ENCODE results near the gene ACOXL.

Gene ACOXL

DNA sequence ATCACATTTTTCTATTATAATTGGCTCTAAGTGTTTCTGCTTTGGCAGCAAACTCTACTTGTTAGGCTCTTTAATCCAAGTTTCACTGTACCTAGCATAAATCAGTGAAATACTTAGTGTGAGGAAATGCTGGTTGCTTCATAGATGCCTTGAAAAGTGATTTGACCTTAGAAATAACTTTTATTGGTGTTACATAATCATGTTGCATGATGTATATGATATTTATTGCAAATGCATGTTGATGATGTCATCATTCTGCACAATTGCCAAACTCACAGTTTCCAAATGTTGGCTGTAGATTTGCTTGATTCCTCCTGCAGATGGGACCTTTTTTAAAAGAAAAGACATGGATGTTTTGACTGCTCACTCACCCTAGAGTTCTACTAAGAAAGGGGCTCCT is 250.8 kb downstream of the ACOXL start:
- no peak for DNase-seq

DNA sequence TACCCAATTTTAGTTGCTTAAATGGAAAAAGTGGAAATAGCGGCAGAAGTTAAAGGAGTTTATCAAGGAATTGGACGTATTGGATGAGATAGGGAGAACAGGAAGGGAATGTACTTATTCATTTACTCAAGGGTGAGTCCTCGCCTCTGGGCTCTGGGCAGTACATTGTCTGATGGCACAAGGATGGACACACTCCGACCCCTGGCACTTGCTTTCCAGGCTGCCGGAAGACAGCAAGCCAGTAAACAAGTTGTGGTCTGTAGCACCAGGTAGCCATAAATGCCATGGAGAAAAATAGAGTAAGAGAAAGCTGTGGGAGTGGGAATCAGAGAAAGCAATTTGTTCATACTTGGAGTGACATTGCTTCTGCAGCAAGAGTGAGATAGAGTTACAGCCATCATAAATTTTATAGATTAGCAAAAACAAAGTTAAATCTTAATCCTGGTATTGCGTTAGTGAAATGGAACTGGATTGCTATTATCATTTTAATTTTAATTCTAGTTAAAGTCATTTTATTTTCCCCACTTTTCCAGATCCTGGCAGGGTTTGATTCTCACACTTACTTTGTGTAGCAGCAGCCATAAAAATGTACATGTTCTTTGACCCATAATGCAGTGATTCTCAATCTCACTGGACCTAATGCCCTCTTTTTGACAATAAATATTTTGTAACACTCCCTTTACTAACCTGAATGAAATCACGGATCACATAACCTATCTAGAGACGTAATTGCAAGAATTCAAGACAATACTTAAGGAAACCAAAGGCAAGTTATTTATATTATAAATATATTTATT is 252.5 kb downstream of the ACOXL start:
- no peak for DNase-seq

DNA sequence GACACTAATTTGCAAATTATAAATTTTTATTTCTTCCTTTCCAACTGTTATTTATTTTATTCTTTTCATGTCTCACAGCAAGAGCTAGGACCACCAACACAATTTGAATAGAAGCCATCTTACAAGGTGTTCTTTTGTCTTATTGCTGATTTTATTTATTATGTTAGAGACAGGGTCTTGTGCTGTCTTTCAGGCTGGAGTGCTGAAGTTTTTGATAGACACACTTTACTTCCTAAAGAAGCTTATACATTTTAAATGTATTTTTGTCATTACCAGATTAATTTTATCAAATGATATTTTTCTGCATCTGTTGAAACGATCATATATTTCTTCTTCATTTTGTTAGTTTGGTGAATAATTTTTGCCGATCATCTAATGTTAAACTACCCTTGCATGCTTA is 258.1 kb downstream of the ACOXL start:
- no peak for DNase-seq

DNA sequence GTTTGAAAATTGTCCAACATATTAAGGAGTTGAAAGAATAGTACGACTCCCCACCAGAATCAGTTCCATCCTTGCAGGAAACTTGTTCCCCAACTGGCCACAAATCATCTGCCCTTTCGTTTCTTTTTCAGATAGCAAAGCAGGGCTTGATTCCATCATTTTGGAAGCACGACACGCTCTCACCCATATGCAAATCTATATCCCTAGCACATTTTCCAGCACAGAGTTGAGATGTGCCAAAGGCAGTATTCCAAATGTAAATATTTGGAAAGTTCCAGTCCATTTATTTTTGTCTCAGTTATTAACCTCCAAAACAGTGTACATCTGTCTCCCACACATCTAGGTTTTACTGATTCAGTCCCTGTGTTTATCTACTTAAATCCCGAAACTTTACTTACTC is 259.5 kb downstream of the ACOXL start:
- no peak for DNase-seq

DNA sequence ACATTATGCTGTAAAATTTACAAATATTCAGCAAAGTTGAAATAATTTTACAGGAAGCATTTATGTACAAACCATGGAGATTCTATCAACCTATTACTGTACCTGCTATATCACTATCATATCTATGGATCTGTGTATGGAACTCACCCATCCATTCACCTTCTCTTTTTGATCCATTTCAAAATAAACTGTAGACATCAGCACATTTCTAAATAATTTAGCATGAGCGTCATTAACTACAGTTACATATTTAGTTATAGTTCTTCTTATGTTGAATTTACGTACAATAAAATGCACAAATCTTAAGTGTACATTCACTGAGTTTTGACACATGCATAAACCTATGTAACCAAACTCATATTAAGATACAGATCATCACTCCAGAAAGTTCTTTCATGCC is 260.5 kb downstream of the ACOXL start:
- no peak for DNase-seq

DNA sequence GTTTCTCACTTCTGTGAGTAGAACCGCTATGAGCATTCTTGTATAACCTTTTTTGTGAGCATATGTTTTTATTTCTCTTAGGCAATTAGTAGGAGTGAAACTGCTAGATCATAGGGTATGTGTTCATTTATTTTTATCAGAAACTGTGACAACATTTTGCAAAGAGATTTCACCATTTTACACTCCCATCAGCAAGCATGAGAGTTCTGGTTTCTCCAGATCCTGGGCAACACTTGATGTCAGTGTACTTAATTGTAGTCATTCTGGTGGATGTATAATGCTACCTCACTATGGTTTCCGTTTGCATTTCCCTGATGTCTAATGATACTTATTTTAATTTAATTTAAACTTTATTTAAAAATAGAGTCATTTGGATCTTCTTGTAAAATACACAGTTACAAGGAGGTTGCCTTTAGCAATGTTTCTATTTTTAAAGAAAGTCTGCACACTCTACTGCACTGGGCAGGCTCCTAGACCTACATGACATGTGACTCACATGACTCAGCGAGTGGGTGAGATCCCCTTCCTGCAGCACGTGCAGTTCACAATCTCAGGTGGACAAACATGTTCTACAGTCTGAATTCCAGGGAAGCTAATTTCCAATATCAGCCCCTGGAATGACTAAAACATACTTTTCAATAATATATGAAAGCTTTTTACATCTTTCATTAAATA is 261.3 kb downstream of the ACOXL start:
- DNase-seq, result no peak

DNA sequence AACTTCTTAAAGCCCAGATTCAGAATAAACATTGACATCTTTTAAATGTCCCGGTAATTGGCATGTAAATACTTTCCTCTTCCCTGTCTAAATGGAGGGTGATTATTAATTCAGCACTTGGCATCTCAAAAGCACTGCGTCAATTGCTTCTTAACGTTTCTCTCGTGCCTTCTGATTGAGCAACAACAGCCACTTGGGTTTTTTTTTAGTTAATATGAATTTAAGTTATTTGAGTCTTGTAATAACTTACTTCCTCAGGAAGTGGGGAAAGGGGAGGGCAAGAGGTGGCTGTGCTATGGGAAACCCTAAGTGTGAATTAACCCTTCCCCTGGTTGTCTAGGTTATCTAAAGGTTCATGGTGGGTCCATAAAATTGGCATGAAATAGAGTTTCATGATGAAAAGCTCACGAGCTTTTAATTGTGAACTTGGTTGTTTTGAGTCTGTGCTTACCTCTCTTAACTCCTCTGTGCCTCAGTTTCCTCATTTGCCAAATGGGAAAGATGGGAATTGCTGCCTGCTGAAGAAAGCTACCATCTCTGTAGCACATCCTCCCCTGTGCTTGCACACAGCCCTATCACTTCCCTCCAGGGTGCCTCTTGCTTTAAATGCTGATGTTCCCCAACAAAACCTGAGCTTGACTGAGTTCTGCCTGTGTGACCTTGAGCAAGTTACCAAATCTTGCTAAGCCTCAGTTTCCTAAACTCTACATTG is 262.0 kb downstream of the ACOXL start:
- no peak for DNase-seq

DNA sequence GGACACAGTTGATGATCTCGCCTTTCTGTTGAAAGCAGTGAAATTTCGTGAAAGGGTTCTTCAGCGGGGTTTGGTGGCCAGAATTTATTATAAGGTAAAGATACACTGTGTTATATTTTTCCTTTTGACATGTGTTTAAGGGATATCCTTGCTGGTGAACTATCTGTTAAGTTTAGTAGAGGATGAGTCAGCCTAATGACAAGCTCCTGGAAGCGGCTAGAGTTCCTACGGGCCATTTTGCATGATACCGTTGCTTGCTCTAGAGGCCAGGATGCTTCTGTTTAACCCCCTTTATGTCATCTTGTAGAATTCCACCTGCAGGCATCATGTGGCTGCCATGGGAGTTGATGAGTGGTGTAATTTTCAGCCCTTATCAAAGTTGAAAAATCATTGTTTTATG is 263.5 kb downstream of the ACOXL start:
- DNase-seq, result no peak

DNA sequence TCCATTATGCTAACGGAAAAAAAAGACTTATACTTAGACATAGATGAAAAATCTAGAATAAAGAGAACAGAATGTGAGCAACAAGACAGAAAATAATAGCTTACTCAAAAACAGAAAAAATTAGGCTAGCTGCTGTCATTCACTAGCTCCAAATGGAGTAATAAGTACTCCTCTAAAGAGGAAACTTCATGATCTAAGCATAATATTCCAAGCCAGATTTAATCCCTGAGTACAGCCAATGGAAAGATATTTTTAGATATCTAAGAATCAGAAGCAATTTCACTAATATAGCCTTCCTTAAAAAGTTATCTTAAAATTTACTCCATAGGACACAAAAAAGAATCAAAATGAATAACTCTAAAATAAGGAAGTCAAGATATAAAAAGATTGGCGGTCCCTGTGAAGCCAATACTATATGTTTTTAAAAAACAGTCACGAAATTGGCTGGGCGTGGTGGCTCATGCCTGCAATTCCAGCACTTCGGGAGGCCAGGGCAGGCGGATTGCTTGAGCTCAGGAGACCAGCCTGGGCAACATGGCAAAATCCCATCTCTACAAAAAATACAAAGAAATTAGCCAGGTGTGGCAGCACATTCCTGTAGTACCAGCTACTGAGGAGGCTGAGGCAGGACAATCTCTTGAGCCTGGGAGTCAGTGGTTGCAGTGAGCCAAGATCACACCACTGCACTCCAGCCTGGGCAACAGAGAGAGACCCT is 265.1 kb downstream of the ACOXL start:
- DNase-seq, result no peak

DNA sequence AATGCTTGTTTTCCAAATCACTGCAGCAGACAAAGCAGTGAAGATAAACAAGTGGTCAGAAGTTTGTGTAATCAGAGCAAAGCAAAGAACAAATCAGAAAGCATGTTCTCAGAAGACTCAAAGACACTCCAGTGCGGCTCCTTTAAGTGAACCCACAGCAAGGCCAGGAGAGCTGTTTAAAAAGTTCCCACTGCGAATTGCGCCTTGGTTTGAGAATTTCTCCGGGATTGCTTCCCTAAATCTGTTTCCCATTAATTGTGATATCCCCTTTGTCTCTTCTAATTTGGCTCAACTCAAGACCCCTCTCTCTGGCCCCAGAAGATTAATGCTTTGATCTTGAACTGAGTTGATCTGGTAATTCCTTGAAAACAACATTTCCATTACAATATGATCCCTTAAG is 265.9 kb downstream of the ACOXL start:
- no peak for DNase-seq

DNA sequence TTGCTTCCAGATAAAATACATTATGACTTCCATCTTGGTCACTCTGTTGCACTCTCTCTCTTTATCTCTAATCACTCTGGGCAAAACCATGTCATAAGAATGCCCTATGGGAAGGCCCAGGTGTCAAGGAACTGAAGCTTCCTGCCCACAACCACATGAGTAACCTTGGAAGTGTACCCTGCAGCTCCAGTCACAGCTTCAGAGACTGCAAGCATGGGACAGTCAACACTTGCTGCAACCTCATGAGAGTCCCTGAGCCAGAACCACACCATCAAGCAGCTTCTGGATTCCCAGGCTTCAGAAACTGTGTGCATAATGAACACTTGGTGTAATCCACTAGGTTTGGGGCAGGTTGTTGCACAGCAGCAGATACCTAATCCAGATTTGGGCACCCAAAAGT is 267.3 kb downstream of the ACOXL start:
- no peak for DNase-seq

DNA sequence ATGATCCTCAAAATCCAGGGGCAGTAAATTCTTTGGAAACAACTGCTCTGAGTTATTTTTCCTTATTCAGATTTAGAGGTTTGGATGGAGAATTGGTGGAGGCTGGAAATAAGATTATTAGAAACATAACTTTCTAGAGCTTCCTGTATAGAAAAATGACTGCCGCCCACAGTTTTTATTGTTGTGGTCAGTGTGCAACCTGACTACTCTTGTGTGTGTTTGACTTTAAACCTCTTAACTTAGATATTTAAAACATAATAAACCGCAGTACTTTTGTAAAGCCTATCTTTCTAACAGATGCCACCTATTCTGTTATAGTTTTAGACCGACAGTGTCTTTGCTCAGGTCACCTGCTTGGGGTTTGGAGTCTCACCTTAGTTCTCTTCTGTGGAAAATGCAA is 272.9 kb downstream of the ACOXL start:
- no peak for DNase-seq

DNA sequence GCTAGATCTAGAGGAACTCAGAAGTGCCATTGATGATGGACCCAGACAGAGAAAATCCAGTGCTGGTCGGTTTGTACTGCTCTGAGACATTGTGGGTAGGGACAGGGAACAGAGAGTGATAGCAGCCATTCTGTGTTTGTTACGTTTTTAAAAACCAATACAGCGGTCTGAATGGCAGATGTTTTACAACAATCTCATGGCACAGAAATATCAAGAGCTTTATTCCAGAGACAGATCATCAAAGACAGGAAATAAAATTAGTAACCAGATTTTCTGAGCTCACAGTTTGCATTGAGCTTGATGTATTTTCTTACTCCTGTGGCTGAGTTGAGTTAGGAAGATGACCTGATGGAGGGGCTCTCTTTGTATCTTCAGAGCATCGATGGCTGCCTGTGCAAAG is 273.4 kb downstream of the ACOXL start:
- no peak for DNase-seq

DNA sequence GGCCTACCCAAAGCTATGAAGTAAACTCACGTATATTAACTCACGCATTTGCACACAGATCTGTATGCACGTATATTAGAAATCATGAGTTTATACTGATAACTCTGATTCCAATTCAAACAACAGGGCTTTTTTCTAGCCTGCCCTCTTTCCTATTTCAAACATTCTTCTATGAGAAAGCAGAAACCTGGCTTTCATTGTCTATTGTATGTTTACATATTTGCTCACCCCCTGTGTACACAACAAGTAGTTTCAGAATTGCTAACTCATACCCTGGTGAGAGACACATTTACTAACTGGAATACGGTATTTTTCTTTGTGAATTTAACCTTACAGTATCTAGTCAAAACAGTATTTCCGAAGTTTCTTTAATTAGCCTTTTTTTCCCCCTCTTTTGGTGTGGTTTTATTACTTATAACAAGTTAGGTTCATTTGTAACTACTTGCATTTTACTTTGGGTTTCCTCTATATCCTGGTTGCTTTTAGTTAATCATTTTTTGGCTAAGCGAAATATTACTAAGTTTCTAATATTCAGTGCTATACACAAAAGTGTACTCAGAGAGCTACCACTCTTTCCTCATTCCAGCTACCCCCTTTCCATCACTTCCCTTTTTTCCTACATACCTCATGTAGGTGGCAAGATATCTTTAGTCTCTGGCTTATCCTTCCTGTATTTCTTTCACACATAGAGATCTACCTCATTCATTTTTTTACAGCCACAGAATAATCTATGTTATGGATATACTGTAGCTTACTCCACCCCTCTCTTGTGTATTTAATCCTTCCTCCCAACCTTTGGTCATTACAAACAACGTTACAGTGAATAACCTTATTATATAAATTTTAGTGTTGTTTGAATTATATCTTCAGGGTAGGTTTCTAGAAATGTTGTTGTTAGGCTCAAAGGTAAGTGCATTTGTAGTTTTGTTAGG is 275.6 kb downstream of the ACOXL start:
- no peak for DNase-seq

DNA sequence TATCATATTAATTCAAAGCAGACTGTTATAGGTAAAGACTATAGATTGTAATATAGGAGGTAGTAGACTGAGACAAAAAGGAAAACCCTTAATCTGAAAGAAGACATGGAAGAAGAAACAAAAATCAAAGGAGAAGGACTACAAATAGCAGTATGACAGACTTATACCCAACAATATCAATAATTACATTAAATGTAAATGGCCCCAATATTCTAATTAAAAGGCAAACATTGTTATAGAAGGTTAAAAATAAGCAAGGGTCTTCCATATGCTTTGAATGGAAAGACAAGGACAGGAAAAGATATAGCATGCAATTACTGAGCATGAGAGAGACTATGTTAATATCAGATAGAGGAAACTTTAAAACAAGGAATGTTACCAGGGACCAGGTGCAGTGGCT is 278.8 kb downstream of the ACOXL start:
- no peak for DNase-seq

DNA sequence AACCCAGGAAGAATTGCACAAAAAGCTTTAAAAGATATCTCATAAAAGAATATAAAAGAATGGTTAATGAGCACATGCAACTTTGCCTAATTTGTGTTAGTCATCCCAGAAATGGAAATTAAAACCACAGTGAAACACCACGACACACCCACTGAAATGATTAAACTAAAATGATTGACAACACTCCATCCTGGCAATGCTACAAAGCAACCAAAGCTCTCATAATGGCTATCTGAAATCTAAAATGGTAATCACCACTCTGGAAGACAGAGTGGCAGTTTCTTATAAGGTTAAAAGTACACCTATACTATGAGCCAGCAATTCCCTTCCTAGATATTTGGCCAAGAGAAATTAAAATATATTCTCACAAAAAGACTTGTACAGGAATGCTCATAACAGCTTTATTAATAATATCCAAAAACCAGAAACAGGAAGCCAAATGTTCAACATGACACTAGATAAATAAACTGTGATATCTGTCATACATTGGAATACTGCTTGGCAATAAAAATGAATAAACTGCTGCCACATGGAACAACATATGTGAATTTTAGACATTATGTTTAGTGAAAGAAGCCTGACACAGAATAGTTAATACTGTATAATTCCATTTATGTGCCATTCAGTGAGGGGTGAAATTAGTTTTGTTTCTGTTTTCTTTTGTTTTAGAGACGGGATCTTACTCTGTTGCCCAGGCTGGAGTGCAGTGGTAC is 283.1 kb downstream of the ACOXL start:
- DNase-seq, result no peak

DNA sequence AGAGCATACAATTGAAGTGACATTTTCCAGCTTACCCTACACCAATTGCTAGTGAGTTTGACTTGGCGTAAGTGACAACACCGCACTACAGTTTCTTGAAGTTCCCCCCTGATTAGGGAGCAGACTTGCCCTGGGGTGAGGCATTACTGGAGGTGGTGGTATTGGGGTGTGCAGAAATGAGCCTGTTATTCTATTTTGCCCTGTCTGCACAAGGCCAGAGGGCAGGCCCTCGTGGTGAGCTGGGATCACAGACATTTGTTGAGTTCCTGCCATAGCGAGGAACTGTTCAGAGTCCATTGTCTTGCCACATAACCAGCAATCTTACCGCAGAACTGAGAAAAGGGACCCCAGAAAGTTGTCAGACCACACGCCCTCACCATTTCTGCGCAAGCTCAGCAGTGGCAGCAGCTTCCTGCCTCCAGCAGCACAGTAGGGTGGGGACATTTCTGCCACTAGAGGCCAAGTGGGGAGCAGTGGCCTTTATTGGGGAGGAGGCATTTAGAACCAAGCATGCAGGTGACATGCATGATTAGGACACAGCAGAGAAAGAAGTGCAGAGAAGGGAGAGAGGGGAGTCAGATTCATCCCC is 284.8 kb downstream of the ACOXL start:
- DNase-seq, result no peak

DNA sequence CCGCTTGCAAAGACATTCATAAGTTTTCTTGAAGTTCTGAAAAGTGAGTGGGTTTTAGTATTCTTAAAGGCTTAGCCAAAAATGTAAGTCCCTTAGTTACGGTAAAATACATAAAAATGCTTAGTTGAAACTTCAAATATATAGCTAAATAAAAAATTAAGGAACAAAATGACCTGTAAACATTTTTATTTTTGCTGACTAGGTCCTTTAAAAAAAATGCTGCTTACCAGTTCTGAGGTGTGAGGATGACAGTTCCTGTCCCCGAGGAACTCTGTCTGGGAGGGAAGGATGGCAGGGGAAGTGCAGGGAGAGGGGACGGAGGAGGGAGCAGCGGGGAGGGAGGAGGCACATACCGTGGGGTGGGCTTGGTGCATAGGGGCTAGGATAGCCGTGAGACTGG is 285.5 kb downstream of the ACOXL start:
- DNase-seq, result no peak

DNA sequence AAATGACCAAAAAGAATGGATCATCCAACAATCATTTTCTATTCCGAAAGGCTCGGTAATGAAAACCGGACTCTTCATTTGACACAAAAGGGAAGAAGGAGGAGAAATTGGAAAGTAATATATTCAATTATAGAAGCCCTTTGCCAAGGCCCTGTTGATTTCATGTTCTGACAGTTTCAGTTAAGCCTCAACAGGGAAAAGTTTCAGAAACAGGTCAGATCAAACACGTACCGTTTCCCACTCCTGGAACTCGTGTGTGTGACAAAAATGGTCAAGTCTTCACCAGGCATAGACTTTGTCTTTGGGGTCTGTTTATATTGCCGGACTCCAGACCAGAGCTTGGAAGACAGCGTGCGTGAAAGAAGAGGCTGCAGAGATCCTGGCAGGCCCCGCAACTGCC is 287.0 kb downstream of the ACOXL start:
- DNase-seq, result no peak

DNA sequence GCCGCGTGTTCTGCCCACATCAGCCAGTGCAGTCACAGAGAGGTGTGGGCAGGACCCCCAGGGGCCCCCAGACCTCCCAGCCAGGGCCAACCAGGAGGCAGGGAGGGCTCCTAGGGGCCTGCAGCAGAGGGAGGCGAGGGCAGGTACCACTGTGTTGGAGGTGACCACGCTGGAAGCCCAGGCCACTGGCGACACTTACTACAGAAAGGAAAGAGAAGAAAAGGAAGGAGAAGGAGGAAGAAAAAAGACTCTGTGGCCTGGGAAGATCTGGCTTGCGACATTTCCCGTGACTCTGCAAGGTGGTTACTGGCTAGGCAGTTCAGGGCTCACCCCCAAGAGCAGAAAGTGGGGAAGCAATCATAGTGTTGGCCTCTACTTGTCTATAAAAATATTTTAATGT is 290.3 kb downstream of the ACOXL start:
- DNase-seq, result no peak

DNA sequence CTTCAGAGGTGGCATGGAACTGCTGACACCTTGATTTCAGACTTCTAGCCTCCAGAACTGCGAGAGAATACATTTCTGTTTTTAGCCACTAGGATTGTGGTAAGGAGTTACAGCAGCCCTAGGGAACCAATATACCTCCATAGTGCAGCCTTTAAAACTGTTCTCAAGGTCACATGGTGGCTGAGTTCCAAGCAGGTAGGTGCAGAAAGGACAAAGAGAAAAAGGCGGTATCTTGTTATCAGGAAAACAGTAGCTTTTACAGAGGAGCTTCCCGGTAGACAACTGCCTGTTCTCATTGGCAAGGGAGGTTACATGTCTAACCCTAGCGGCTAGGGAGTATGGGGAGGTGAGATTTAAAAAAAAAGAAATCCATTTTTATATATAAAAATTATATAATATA is 292.1 kb downstream of the ACOXL start:
- DNase-seq, result no peak
